Panc1 (cell line): Measurements from ENCODE around the gene SFXN3. TPM values are rescaled to one million over a fixed set of nuclear protein-coding genes. Genes with fewer than 3 reads are reported as not detected.

ENCODE experiments used
- ATAC-seq: fragments of 200-7000 bp; cut with Tn5 transposase; 2 replicates; pipeline ENCODE4 v1.9.1; 2020; ENCODE audit warnings: mild to moderate bottlenecking, moderate library complexity
- BruUV-seq: library from RNA; stranded (reverse); fragments of 400-500 nt; replicated peaks from 2 replicates; lab custom pipeline; 2021; lab: Mats Ljungman, UMichigan
- CTCF ChIA-PET: fragments of 300-600 bp; sonication (Branson Sonifier 250); formaldehyde crosslinking; loops from one replicate; lab custom pipeline; 2022; ENCODE audit warnings: antibody characterized with exemption; lab: Charles Lee
- POLR2A ChIA-PET: fragments of 300-600 bp; sonication (Branson Sonifier 250); formaldehyde crosslinking; loops from one replicate; lab custom pipeline; 2022; ENCODE audit warnings: antibody characterized with exemption; lab: Charles Lee
- DNase-seq: peaks from one replicate; pipeline ENCODE4 v3.0.0-alpha.2; 2010; ENCODE audit warnings: low read depth, low spot score
- H3K27ac ChIP-seq: 2 replicates; pipeline ENCODE4 v1.5.1; 2011; ENCODE audit warnings: mild to moderate bottlenecking, low read length, inconsistent platforms
- H3K27me3 ChIP-seq: fragments of 200-500 bp; sonication (Bioruptor generic); 2 replicates; pipeline ENCODE4 v1.6.0; 2014; ENCODE audit warnings: low read length, inconsistent platforms; ENCODE audit not compliant: control insufficient read depth, insufficient read depth
- H3K36me3 ChIP-seq: fragments of 200-500 bp; sonication (Bioruptor generic); 2 replicates; pipeline ENCODE4 v1.5.1; 2014; ENCODE audit warnings: inconsistent platforms, mild to moderate bottlenecking, low read length, moderate library complexity; ENCODE audit not compliant: control insufficient read depth, insufficient read depth
- H3K4me1 ChIP-seq: 2 replicates; pipeline ENCODE4 v1.5.1; 2011; ENCODE audit warnings: inconsistent platforms, mild to moderate bottlenecking, low read length, moderate library complexity; ENCODE audit not compliant: control insufficient read depth, insufficient read depth
- H3K4me3 ChIP-seq, 2 experiments: 2 replicates each; pipeline ENCODE4 v1.5.1; 2011 to 2012; ENCODE audit warnings: low read depth in 2 of 2, low read length in 2 of 2, mild to moderate bottlenecking in 2 of 2, inconsistent platforms in 1 of 2, moderate library complexity in 1 of 2
- H3K9me3 ChIP-seq: fragments of 200-500 bp; sonication (Bioruptor generic); 2 replicates; pipeline ENCODE4 v1.5.1; 2014; ENCODE audit warnings: low read depth, mild to moderate bottlenecking, inconsistent platforms, low read length, moderate library complexity; ENCODE audit not compliant: control insufficient read depth, insufficient read depth
- CTCF ChIP-seq: fragments of 450-650 bp; IDR thresholded peaks from 2 replicates; pipeline ENCODE4 v1.5.1; 2017; ENCODE audit warnings: mild to moderate bottlenecking
- POLR2AphosphoS5 ChIP-seq: IDR thresholded peaks from 2 replicates; pipeline ENCODE4 v1.6.1; 2012; ENCODE audit warnings: mild to moderate bottlenecking, low read depth, low read length, moderate library complexity
- REST ChIP-seq, 2 experiments: IDR thresholded peaks; 2 replicates each; pipeline ENCODE4 v1.6.1; 2011 to 2012; ENCODE audit warnings: low read depth in 2 of 2, control low read depth in 1 of 2, low read length in 1 of 2, mild to moderate bottlenecking in 1 of 2, moderate library complexity in 1 of 2; ENCODE audit not compliant: insufficient read depth in 1 of 2
- SIN3A ChIP-seq: IDR thresholded peaks from 2 replicates; pipeline ENCODE4 v1.6.1; 2012; ENCODE audit warnings: low read depth, mild to moderate bottlenecking, low read length, moderate library complexity, borderline replicate concordance; ENCODE audit not compliant: insufficient read depth
- TCF7L2 ChIP-seq: IDR thresholded peaks from 2 replicates; pipeline ENCODE4 v1.6.1; 2011; ENCODE audit warnings: mild to moderate bottlenecking, low read depth, low read length, inconsistent platforms
- in situ Hi-C: cut with HindIII; loops from 2 replicates; pipeline ENCODE4 v1.10.0; 2016; ENCODE audit warnings: low sequenced_read_pairs, low pct_unique_long_range_greater_than_20kb
- intact Hi-C: fragments of 100-400 bp; cut with micrococcal nuclease; formaldehyde crosslinking; loops from one replicate; pipeline ENCODE4 v1.10.0; 2022; ENCODE audit not compliant: unreplicated experiment
- total RNA-seq: library from RNA; stranded (reverse); gene quantifications from one replicate; pipeline ENCODE4 v1.2.1, GENCODE V29; 2021; ENCODE audit not compliant: unreplicated experiment

SFXN3 gene
- total RNA-seq, 1 experiment from 2014 or later: 15.3 TPM

DNA sequence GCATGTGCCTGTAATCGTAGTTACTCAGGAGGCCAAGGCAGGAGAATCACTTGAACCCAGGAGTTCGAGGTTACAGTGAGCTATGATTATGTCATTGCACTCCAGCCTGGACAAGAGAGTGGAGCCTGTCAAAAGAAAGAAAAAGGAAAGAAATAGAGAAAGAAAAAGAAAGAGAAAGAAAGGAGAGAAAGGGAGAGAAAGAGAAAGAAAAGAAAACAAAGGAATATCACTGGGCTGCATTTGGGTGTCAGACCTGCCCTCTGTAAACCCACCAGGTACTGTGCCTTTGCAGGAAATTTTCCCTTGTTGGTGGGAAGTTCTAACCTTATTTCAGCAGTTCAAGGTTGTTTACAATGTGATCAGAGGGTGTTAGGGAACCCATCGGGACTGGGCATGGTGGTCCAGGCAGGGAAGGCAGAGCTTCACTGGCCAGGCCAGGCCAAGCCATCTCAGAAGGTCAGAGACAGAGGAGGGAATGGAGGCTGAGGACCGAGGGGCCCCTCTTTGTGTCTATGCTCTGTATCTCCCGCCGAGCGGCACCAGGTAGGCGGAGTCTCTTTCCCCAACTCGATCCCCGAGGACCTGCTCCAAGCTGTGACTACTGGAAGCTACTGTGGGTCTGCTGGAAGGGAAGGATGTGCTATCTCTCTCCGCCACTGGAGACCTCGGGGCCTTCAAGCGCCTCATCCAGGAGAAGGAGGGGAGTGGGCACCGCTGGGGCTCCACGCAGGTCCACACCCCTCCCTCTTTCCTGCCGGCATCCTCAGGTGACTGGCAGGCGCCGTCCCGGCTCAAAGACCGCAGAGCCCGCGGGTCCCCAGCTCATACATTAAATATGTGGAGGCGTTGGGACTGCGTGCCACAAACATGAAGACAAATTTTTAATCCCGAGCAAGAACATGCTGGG is 15.6 kb downstream of the SFXN3 start:
- CTCF ChIA-PET: interaction anchor here (0.6 to 1.2 kb wide), 5 partner anchors 9 to 96 kb away, joined by 3 to 5 read pairs (median 3); no protein-coding TSS in a partner anchor
- no TSS peak for BruUV-seq
- Histone ChIP-seq H3K27me3 (no peaks in the 10 kb centered on the region), H3K27ac (peak overlapping the region; percentile 39), H3K4me3 (no peak overlapping the region), H3K4me1 (peaks cover 31% of the 10 kb centered on the region), H3K9me3 (no peaks in the 10 kb centered on the region), H3K36me3 (no peaks in the 10 kb centered on the region)
- no peak for ATAC-seq
- TF ChIP-seq POLR2AphosphoS5 (no peak), SIN3A (no peak), REST (IDR thresholded peaks at IDR 0.05; ENCODE audit: insufficient read depth in 1 of 2, low read depth in 2 of 2, low read length in 1 of 2) (no peak)
- in situ Hi-C loops: no loop called here
- intact Hi-C loops: loop anchor here (10.0 kb wide), 1 partner anchor 98 kb away; no protein-coding TSS in a partner anchor
- POLR2A ChIA-PET: no interaction called here
- no peak for DNase-seq

GRCh38 chr10:101047268-101047667 is 16.2 kb downstream of the SFXN3 start:
- no peaks in the 10 kb centered on the region for H3K36me3 ChIP-seq
- peaks cover 34% of the 10 kb centered on the region for H3K4me1 ChIP-seq
- intact Hi-C loops: loop anchor here (10.0 kb wide), 1 partner anchor 98 kb away; no protein-coding TSS in a partner anchor
- no peak for ATAC-seq
- POLR2A ChIA-PET: no interaction called here
- no peaks in the 10 kb centered on the region for H3K27me3 ChIP-seq
- in situ Hi-C loops: no loop called here
- CTCF ChIA-PET: interaction anchor here (1.0 to 1.2 kb wide), 2 partner anchors 28 to 49 kb away, joined by 3 to 5 read pairs; no protein-coding TSS in a partner anchor
- no TSS peak for BruUV-seq
- H3K27ac ChIP-seq: no peak overlapping the region
- H3K9me3 ChIP-seq: no peaks in the 10 kb centered on the region
- H3K4me3 ChIP-seq: no peak overlapping the region
- no peak for TF ChIP-seq POLR2AphosphoS5
- TF ChIP-seq TCF7L2: no peak
- no peak for TF ChIP-seq REST (IDR thresholded peaks at IDR 0.05; ENCODE audit: insufficient read depth in 1 of 2, low read depth in 2 of 2, low read length in 1 of 2)
- no peak for TF ChIP-seq CTCF
- no peak for TF ChIP-seq SIN3A
- DNase-seq: no peak
